ENCODE data around the gene CNTNAP2. TPM values are rescaled to one million over a fixed set of nuclear protein-coding genes. Genes with fewer than 3 reads are reported as not detected.

The CNTNAP2 gene
- total and polyA plus RNA-seq, 2 of the 4 experiments (the other 2 are of a cell fraction), result not detected

DNA sequence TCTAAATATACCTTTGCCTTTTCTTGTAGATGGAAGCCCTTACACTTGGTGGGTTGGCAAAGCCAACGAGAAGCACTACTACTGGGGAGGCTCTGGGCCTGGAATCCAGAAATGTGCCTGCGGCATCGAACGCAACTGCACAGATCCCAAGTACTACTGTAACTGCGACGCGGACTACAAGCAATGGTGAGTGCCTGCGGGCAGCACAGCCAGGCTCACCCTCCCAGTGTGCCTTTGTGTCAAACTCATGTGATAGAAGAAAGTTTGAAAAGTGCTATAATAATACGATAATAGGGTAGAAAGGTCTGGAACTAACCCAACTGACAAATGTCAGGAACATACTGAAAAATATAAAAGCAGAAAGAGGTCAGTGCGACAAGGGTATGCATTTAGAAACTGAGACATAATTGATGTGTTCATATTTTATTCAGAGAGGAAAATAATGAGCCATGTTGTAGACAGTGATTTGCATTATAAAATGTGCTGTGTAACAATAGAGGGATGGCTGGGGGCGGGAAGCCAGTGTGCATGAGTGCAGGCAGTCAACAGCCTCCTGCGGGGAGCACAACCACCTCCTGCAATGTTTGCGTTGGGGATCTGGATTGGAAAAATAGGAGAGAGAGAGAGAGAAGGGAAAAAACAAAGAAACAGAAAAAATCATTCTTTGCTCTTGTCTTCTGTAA, 1787.1 kb downstream of the CNTNAP2 start:
- H3K27me3 ChIP-seq (ENCODE audit: control insufficient read depth, insufficient read depth, low read length), result no peaks in the 10 kb centered on the region
- CTCF ChIA-PET, result no interaction called here
- no peaks in the 10 kb centered on the region for H3K79me1 ChIP-seq (ENCODE audit: low read depth in 1 of 2, low read length in 2 of 2)
- no peak overlapping the region for H3K4me3 ChIP-seq (ENCODE audit: insufficient read depth, low read depth, low read length)
- POLR2A ChIA-PET (ENCODE audit: unreplicated experiment), result no interaction called here
- in situ Hi-C loops (cut with MboI; ENCODE audit: low sequenced_read_pairs), result no loop called here
- no peak overlapping the region for H2BK5ac ChIP-seq (ENCODE audit: low read depth, low read length, poor library complexity, severe bottlenecking)
- ATAC-seq (ENCODE audit: low read depth), result no peak
- peaks cover 13% of the 10 kb centered on the region for H3K9me3 ChIP-seq (ENCODE audit: control insufficient read depth, insufficient read depth, low read length)
- H2BK20ac ChIP-seq (ENCODE audit: low read depth, low read length), result no peak overlapping the region
- H4K91ac ChIP-seq (ENCODE audit: insufficient read depth, low read depth, low read length), result no peak overlapping the region
- no peaks in the 10 kb centered on the region for H4K20me1 ChIP-seq (ENCODE audit: insufficient read depth, low read length)
- H3K9me1 ChIP-seq (ENCODE audit: insufficient read depth, low read length), result no peaks in the 10 kb centered on the region
- H2BK120ac ChIP-seq (ENCODE audit: low read depth, low read length), result no peak overlapping the region
- WGBS, 2 experiments (ENCODE audit: extremely low coverage in 2 of 2, insufficient read length in 1 of 2), result 100% methylated on average over 3 of the region's 13 CpGs; no CpG with 5 or more reads in 1 of the 2 experiments
- no TSS peak for BruUV-seq (replicated peaks)
- no peak overlapping the region for H4K8ac ChIP-seq (ENCODE audit: low read depth in 2 of 2, low read length in 2 of 2)
- no peak overlapping the region for H2AFZ ChIP-seq (replicated peaks; ENCODE audit: low read length, poor library complexity)
- intact Hi-C loops (cut with micrococcal nuclease), result no loop called here
- no peaks in the 10 kb centered on the region for H3K4me1 ChIP-seq (ENCODE audit: control insufficient read depth, insufficient read depth, low read length)
- no peak overlapping the region for H2BK15ac ChIP-seq (ENCODE audit: low read depth, low read length)
- no peak overlapping the region for H3K14ac ChIP-seq (replicated peaks; ENCODE audit: low read depth, low read length)
- H3K27ac ChIP-seq (ENCODE audit: insufficient read depth, low read length), result no peak overlapping the region
- dilution Hi-C loops (cut with HindIII; ENCODE audit: low sequenced_read_pairs, unreplicated experiment), result no loop called here
- H3K23ac ChIP-seq (ENCODE audit: low read depth, low read length), result no peak overlapping the region
- no peaks in the 10 kb centered on the region for H3K36me3 ChIP-seq (ENCODE audit: control insufficient read depth, insufficient read depth, low read length)
- DNase-seq, result no peak
- no peak overlapping the region for H3K9ac ChIP-seq (ENCODE audit: low read depth, low read length)
- no peak overlapping the region for H3K4me2 ChIP-seq (ENCODE audit: low read depth, low read length)
- TF ChIP-seq BHLHE40 (IDR thresholded peaks at IDR 0.05; ENCODE audit: low read depth, low read length) (no peak), RAD21 (IDR thresholded peaks at IDR 0.05; ENCODE audit: low read length) (no peak), USF2 (IDR thresholded peaks at IDR 0.05; ENCODE audit: low read depth, low read length) (no peak), CTCF (conservative IDR thresholded peaks at IDR 0.05; ENCODE audit: low read depth, low read length) (no peak), CHD1 (IDR thresholded peaks at IDR 0.05; ENCODE audit: low read depth, low read length) (no peak), ELK1 (IDR thresholded peaks at IDR 0.05; ENCODE audit: borderline replicate concordance, low read depth, low read length) (no peak), CEBPB (IDR thresholded peaks at IDR 0.05; ENCODE audit: low read depth, low read length) (no peak), RFX5 (IDR thresholded peaks at IDR 0.05; ENCODE audit: low read depth, low read length) (no peak), POLR2A (IDR thresholded peaks at IDR 0.05; ENCODE audit: low read depth, low read length) (no peak), MXI1 (IDR thresholded peaks at IDR 0.05; ENCODE audit: borderline replicate concordance, low read depth, low read length) (no peak), NFE2L2 (IDR thresholded peaks at IDR 0.05; ENCODE audit: low read depth, low read length) (no peak), RCOR1 (IDR thresholded peaks at IDR 0.05; ENCODE audit: insufficient replicate concordance, low read length) (no peak), FOS (IDR thresholded peaks at IDR 0.05; ENCODE audit: low read depth, low read length) (no peak), MAZ (IDR thresholded peaks at IDR 0.05; ENCODE audit: borderline replicate concordance, low read depth, low read length) (no peak), MAFK (IDR thresholded peaks at IDR 0.05; ENCODE audit: low read depth, low read length) (no peak), SMC3 (IDR thresholded peaks at IDR 0.05; ENCODE audit: low read depth, low read length) (no peak)
- no peak overlapping the region for H3K4ac ChIP-seq (ENCODE audit: low read depth, low read length)
- H3K56ac ChIP-seq (ENCODE audit: extremely low read depth, insufficient read depth, low read length), result no peak overlapping the region
- H3K18ac ChIP-seq (ENCODE audit: low read depth, low read length), result no peak overlapping the region
- H4K5ac ChIP-seq (ENCODE audit: low read depth, low read length), result no peak overlapping the region
- no peak overlapping the region for H2AK5ac ChIP-seq (ENCODE audit: low read depth, low read length)
- no peak overlapping the region for H2AK9ac ChIP-seq (replicated peaks; ENCODE audit: low read depth, low read length, poor library complexity)
